NCI-H2107 treated with DMSO at 0.1 percent for 48 hours (cell line): ENCODE measurements around the gene ZNF367.

Experiments
- DNase-seq: peaks from one replicate; lab custom pipeline; 2025; ENCODE audit not compliant: unreplicated experiment; lab: John Stamatoyannopoulos, UW

ZNF367 gene

GRCh38 chr9:96418083-96418919 is at the start of gene ZNF367:
Gene ZNF367, minus strand, starts transcription at chr9:96418370. Its CDS starts 338 bp downstream, at chr9:96418032.
- peak; percentile 87 for DNase-seq

GRCh38 chr9:96467784-96468183 is 49.6 kb upstream of the ZNF367 start:
- no peak for DNase-seq

GRCh38 chr9:96464426-96464825 is 46.3 kb upstream of the ZNF367 start:
- DNase-seq, result no peak

- DNase-seq, result peak; percentile 51
Observed at GRCh38 chr9:96462541-96462940, 44.4 kb upstream of the ZNF367 start.

GRCh38 chr9:96461336-96461735 is 43.2 kb upstream of the ZNF367 start:
- DNase-seq, result no peak

GRCh38 chr9:96460882-96461281 is 42.7 kb upstream of the ZNF367 start:
- no peak for DNase-seq

GRCh38 chr9:96460470-96460869 is 42.3 kb upstream of the ZNF367 start:
- DNase-seq, result no peak

GRCh38 chr9:96459268-96460007 is 41.3 kb upstream of the ZNF367 start:
- DNase-seq, result no peak

- no peak for DNase-seq
Observed at GRCh38 chr9:96458226-96458625, 40.1 kb upstream of the ZNF367 start.

GRCh38 chr9:96457266-96457665 is 39.1 kb upstream of the ZNF367 start:
- DNase-seq, result no peak

GRCh38 chr9:96453625-96454024 is 35.5 kb upstream of the ZNF367 start:
- no peak for DNase-seq

- peak; percentile 18 for DNase-seq
Observed at GRCh38 chr9:96450613-96451528, 32.7 kb upstream of the ZNF367 start.

- peak; percentile 75 for DNase-seq
Observed at GRCh38 chr9:96449845-96450612, 31.9 kb upstream of the ZNF367 start, which contains the start of gene HABP4. Gene HABP4, plus strand, starts transcription at chr9:96450169. Its CDS starts 111 bp downstream, at chr9:96450280.

- DNase-seq, result peak; percentile 70
Observed at GRCh38 chr9:96449523-96449844, 31.3 kb upstream of the ZNF367 start.

- DNase-seq, result no peak
Observed at GRCh38 chr9:96448546-96449170, 30.5 kb upstream of the ZNF367 start.

GRCh38 chr9:96447406-96447805 is 29.2 kb upstream of the ZNF367 start:
- no peak for DNase-seq

- DNase-seq, result no peak
Observed at GRCh38 chr9:96442491-96442890, 24.3 kb upstream of the ZNF367 start.

GRCh38 chr9:96441798-96442445 is 23.8 kb upstream of the ZNF367 start:
- DNase-seq, result peak; percentile 47

- DNase-seq, result no peak
Observed at GRCh38 chr9:96440671-96441199, 22.6 kb upstream of the ZNF367 start.
